Measurements from ENCODE around the gene DNAAF5. TPM values are rescaled to one million over a fixed set of nuclear protein-coding genes. Genes with fewer than 3 reads are reported as not detected.
A peak's percentile ranks its signal among the peaks of the same experiment; 100 is the strongest.

Gene DNAAF5
- total and polyA plus RNA-seq, 2 of the 13 experiments (the other 11 are each of a cell fraction or from before 2014, with no cell fraction given) = 11.9 to 21.5 TPM

GRCh38 chr7:815284-816216, 89.1 kb downstream of the DNAAF5 start (continued):
- TF ChIP-seq KIAA2018 (CRISPR knock-in tag; IDR thresholded peaks at IDR 0.05; ENCODE audit: borderline replicate concordance) (no peak), ELF1 (CRISPR knock-in tag; IDR thresholded peaks at IDR 0.05) (no peak), SP4 (CRISPR knock-in tag; IDR thresholded peaks at IDR 0.05) (0 out of 2 replicates have a peak, but pooled peaks have one; percentile 14), MATR3 (CRISPR knock-in tag; IDR thresholded peaks at IDR 0.05) (no peak), ZNF468 (CRISPR knock-in tag; IDR thresholded peaks at IDR 0.05) (no peak), ZNF124 (CRISPR knock-in tag; IDR thresholded peaks at IDR 0.05) (no peak), ZBTB42 (CRISPR knock-in tag; IDR thresholded peaks at IDR 0.05) (no peak), POLR2G (IDR thresholded peaks at IDR 0.05; ENCODE audit: low read depth, low read length) (no peak), ZNF879 (CRISPR knock-in tag; IDR thresholded peaks at IDR 0.05) (no peak), TOE1 (CRISPR knock-in tag; IDR thresholded peaks at IDR 0.05) (no peak)
- TF ChIP-seq, protein P1, sequence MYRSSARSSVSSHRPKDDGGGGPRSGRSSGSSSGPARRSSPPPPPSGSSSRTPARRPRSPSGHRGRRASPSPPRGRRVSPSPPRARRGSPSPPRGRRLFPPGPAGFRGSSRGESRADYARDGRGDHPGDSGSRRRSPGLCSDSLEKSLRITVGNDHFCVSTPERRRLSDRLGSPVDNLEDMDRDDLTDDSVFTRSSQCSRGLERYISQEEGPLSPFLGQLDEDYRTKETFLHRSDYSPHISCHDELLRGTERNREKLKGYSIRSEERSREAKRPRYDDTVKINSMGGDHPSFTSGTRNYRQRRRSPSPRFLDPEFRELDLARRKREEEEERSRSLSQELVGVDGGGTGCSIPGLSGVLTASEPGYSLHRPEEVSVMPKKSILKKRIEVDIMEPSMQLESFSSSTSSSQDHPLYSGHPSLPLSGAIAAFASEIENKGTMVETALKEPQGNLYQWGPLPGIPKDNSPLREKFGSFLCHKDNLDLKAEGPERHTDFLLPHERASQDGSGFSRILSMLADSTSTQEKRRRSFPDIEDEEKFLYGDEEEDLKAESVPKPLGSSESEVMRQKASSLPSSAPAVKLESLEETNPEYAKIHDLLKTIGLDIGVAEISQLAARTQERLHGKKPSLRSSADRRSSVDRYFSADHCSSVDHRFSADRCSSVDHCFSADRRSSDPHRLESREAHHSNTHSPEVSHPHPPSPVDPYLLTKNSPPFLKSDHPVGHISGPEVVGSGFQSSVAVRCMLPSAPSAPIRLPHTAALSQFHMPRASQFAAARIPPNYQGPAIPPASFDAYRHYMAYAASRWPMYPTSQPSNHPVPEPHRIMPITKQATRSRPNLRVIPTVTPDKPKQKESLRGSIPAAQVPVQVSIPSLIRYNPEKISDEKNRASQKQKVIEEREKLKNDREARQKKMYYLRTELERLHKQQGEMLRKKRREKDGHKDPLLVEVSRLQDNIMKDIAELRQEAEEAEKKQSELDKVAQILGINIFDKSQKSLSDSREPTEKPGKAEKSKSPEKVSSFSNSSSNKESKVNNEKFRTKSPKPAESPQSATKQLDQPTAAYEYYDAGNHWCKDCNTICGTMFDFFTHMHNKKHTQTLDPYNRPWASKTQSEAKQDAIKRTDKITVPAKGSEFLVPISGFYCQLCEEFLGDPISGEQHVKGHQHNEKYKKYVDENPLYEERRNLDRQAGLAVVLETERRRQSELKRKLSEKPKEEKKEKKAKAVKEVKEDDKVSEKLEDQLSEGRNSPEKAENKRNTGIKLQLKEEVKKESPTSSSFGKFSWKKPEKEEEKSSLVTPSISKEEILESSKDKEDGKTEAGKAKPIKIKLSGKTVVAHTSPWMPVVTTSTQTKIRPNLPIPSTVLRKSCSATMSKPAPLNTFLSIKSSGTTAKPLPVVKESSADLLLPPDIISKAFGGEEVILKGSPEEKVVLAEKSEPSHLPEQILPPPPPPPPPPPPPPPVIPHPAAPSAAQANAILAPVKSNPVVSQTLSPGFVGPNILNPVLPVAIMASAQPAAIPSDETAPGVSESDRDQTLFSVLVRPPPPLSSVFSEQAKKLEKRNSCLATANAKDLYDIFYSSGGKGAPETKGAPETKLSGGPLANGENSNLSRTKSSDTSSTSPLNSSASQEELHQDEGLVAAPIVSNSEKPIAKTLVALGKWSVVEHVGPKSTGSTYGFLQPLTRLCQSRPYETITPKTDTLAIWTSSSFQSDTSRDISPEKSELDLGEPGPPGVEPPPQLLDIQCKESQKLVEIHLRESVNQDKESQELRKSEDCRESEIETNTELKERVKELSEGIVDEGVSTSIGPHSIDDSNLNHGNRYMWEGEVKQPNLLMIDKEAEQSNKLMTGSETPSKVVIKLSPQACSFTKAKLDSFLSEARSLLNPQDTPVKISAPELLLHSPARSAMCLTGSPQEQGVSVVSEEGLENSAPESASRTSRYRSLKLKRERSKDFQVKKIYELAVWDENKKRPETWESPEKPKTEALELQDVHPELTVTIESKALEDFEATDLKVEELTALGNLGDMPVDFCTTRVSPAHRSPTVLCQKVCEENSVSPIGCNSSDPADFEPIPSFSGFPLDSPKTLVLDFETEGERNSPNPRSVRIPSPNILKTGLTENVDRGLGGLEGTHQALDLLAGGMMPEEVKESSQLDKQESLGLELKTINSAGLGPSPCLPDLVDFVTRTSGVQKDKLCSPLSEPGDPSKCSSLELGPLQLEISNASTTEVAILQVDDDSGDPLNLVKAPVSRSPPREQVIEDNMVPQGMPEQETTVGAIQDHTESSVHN (CRISPR knock-in tag; IDR thresholded peaks at IDR 0.05) = no peak

Data from HepG2 (cell line).